LNCaP clone FGC (cell line): ENCODE data around the gene GTPBP4.

ENCODE experiments used
- DNase-seq: peaks from one replicate; pipeline ENCODE4 v3.0.0-alpha.2; 2011; ENCODE audit warnings: low read depth
- H3K4me3 ChIP-seq: 2 replicates; pipeline ENCODE4 v1.5.1; 2011; ENCODE audit warnings: mild to moderate bottlenecking, low read depth, low read length, control low read depth
- CTCF ChIP-seq: IDR thresholded peaks from 2 replicates; pipeline ENCODE4 v1.5.1; 2012; ENCODE audit warnings: mild to moderate bottlenecking; ENCODE audit not compliant: control insufficient read depth, insufficient read depth; ENCODE audit errors: extremely low read depth

GTPBP4 gene

GRCh38 chr10:1010703-1011102, 22.5 kb downstream of the GTPBP4 start:
- no peak overlapping the region for H3K4me3 ChIP-seq
- no peak for TF ChIP-seq CTCF
- no peak for DNase-seq

GRCh38 chr10:1011696-1012095, 23.5 kb downstream of the GTPBP4 start:
- TF ChIP-seq CTCF = no peak
- H3K4me3 ChIP-seq = no peak overlapping the region

GRCh38 chr10:1015688-1016087, 27.5 kb downstream of the GTPBP4 start:
- no peak for TF ChIP-seq CTCF
- no peak for DNase-seq
- no peak overlapping the region for H3K4me3 ChIP-seq

More at GRCh38 chr10:1011696-1012095, 23.5 kb downstream of the GTPBP4 start:
- DNase-seq = no peak

- no peak overlapping the region for H3K4me3 ChIP-seq
- no peak for DNase-seq
- TF ChIP-seq CTCF = no peak
Measured at GRCh38 chr10:1019362-1019761, 31.1 kb downstream of the GTPBP4 start.

GRCh38 chr10:1020460-1020859, 32.2 kb downstream of the GTPBP4 start:
- DNase-seq = no peak
- no peak for TF ChIP-seq CTCF
- H3K4me3 ChIP-seq = no peak overlapping the region

GRCh38 chr10:1020958-1021357, 32.7 kb downstream of the GTPBP4 start:
- no peak for DNase-seq
- no peak overlapping the region for H3K4me3 ChIP-seq
- TF ChIP-seq CTCF = no peak

- H3K4me3 ChIP-seq = no peak overlapping the region
- TF ChIP-seq CTCF = no peak
- no peak for DNase-seq
Measured at GRCh38 chr10:1022413-1022812, 34.2 kb downstream of the GTPBP4 start.
